Suprapubic skin (tissue), 3 donors: ENCODE data around the gene ADAMTS10.
"Not testable (repeated sequence)": the region's sequence is repeated elsewhere in the genome, so short reads cannot be mapped to it uniquely, and the experiment has no call there.

Experiments
- POLR2AphosphoS5 ChIP-seq, 3 donors: sonication (generic); formaldehyde crosslinking; IDR thresholded peaks; one replicate each; pipeline ENCODE4 v1.6.1; 2017; ENCODE audit warnings: antibody characterized with exemption in 3 of 3
- TF ChIP-seq, protein P1 (sequence below), 2 donors: fragments of 200-600 bp in 1 of 2; fragments of 450-650 bp in 1 of 2; sonication (generic) in 1 of 2; IDR thresholded peaks; one replicate each; pipeline ENCODE4 v1.5.1; 2016 to 2019; ENCODE audit warnings: antibody characterized with exemption in 2 of 2, mild to moderate bottlenecking in 1 of 2, moderate library complexity in 1 of 2

DNA sequence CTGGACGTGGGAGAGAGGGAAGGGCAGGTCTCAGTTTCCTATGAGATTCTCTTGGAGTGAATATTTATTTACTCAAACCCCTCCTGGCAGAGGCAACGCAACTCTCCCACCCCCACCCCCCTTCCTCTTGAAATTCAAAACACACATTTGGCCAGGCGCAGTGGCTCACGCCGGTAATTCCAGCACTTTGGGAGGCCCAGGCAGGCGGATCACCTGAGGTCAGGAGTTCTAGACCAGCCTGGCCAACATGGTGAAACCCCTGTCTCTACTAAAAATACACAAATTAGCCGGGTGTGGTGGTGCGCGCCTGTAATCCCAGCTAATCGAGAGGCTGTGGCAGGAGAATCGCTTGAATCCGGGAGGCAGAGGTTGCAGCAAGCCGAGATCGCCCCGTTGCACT lies 6.8 kb upstream of the ADAMTS10 start:
- TF ChIP-seq POLR2AphosphoS5 (IDR thresholded peaks at IDR 0.05): not testable (repeated sequence)
- TF ChIP-seq, protein P1, sequence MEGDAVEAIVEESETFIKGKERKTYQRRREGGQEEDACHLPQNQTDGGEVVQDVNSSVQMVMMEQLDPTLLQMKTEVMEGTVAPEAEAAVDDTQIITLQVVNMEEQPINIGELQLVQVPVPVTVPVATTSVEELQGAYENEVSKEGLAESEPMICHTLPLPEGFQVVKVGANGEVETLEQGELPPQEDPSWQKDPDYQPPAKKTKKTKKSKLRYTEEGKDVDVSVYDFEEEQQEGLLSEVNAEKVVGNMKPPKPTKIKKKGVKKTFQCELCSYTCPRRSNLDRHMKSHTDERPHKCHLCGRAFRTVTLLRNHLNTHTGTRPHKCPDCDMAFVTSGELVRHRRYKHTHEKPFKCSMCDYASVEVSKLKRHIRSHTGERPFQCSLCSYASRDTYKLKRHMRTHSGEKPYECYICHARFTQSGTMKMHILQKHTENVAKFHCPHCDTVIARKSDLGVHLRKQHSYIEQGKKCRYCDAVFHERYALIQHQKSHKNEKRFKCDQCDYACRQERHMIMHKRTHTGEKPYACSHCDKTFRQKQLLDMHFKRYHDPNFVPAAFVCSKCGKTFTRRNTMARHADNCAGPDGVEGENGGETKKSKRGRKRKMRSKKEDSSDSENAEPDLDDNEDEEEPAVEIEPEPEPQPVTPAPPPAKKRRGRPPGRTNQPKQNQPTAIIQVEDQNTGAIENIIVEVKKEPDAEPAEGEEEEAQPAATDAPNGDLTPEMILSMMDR (IDR thresholded peaks at IDR 0.05): not testable (repeated sequence)
